NCI-H82 treated with DMSO at 0.1 percent for 48 hours (cell line): ENCODE data around the gene KIF17.

Experiments
- DNase-seq: peaks from one replicate; lab custom pipeline; 2025; ENCODE audit not compliant: unreplicated experiment; lab: John Stamatoyannopoulos, UW

Gene KIF17

GRCh38 chr1:20663365-20663764 is 54.4 kb downstream of the KIF17 start:
- no peak for DNase-seq

GRCh38 chr1:20662110-20662475 is 55.7 kb downstream of the KIF17 start:
- DNase-seq = no peak

DNA sequence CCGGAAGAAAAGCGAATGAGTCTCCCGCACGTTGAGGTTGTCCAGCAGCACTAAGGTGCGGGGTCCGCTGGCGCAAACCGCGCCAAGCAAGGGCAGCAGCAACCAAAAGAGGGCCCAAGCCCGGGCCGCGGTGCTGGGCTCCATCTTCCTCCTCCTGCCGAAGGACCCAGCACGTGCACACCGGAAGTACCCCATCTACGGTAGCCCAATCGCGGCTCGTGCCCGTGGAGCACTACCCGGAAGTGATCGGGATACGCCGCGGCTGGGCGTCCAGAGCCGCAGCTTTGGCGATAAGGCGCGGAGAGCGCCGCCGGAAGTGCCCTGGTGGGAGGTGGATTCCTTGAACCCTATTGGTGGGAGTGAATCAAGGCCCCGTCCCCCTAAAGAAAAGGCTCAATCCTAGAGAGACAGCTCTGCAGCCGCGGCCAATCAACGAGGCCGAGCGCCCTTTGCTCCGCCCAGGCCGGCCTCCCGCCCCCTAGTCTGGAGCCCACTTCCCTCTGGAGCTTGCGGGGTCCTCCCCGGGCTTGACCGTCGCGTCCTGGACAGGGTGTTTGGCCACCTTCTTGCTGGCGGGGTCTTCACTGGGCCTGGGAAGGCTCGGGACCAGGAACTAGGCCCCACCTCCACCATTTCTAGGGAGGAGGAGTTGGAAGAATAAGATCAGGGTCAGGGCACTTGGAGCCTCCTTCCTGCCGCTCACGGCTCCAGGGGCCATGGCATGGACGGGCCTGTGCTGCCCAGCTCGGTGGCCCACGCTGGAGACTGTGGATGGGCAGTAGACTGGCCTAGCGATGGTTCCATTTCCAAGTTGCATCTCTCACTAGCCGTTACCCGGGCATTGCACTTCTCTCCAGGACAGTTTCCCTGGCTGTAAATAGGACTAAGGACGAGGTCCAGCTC is 56.3 kb downstream of the KIF17 start, which contains the start of gene DDOST:
DDOST (minus strand) TSS at position 163 of the 903 bp plus-strand sequence; CDS start at position 144, 19 bp downstream.
- peak; percentile 97 for DNase-seq

- DNase-seq = no peak
These were observed 57.0 kb downstream of the KIF17 start for GRCh38 chr1:20660847-20661206.

DNA sequence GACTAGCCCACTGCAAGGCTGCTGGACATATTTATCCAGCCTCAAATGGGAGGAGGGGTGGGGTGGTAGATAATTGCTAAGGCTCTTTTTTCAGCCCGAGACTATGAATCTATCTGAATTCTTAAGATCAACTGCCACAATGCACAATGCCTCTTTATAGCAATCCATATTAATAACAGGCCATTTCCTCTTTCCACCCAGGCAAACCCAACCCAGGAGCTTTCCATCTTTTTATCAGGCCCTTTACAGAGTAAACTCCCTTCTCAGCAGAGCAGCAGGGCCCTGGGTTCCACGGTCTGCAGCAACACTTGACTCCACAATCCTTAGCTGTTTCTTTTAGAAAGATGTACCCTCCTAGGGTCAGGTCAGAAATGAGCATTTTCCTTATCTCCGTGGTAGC is 57.4 kb downstream of the KIF17 start:
- no peak for DNase-seq

DNA sequence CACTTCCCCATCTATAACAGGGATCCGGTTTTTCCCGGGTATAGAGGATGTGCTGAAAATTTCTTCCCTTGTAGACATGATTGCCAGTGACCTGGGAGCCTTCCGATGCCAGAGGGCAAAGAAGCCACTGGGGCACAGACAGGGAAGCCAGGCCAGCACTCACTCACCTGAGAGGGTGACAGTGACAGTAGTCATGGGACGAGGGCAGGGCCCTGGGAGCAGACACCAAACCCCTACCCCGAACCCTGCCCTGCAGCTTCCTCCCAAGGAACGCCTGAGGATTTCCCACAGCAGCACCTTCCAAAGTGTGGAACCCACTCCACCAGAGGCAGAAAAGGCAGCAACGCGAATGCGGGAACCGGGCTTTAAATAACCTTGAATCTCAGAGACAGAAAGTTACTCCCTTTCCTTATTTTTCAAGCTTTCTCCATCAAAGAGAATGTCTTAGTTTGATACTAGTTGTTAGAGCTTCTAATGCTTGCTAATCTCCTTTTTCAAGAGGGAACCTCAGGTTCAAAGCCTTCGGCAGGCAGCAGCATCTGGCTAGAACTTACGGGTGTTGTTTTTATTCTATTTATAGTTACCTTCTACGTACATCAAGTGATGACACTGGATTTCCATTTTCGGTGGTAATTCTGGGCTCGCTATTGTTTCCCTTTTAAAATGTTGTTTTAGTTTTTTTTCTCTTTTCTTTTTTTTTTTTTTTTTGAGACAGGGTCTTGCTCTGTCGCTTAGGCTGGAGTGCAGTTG is 59.5 kb downstream of the KIF17 start:
- no peak for DNase-seq

DNA sequence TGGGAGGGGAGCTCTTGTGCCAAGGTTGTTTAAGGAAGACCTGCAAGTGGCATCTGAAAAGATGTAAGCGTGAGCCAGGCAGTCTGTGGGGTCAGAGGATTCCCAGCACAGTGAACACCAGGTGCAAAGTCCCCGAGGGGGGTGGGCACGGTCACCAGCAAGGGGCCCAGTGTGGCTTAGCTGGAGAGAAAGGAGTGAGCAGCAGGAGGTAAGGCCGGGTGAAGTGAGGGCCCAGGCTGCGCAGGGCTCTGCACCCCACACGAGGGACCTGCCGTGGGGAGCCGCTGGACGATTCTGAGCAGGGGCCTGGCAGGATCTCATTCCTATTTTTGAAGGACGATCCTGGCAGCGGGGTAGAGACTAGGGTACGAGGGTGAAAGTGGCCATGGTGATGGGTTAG is 60.8 kb downstream of the KIF17 start:
- DNase-seq = no peak

DNA sequence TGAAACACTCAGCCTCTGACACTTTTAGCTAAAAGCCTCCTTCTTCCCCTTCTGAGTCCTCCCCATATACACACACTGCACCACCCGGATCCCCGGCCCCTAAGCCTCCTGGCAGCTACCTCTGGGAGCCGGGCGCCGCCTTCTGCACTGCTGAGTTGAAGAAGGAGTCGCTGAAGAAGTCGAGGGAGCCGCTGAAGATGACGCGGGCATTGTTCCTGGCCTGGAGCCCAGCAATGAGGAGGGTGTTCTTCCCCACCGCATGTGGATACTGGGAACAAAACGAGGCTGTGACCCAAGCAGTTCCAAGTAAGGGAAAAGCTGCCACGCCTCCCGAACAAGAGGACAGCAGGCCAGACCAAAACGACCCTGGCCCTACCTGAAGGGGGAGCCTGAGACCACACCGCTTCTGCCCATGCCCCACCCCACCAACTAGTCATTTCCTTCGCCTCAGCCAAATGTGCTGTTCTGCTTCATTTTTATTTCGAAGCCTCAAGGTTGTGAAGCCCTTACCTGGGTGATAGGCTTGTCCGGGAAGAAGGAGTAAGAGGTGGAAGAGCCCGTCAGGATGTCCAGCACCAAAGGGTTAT is 63.6 kb downstream of the KIF17 start:
- no peak for DNase-seq

DNA sequence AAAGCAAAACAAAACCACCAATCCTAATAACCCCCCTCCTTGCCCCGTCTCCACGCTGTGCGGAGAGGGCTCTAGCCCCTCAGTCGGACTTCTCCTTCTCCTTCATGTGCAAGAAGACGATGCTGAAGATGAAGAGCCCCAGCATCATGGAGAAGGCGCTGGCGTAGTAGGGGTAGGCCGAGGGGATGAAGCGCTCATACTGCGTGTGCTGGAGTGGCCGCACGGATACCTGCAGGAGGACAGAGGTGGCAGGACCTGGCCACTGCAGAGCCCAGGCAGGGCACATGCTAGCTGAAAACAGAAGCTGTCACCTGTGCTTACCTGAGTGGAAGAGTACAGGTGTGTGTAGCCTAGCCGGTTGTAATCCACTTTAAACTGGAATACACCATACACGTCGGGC is 65.5 kb downstream of the KIF17 start:
- no peak for DNase-seq

- no peak for DNase-seq
These were observed 68.9 kb downstream of the KIF17 start for GRCh38 chr1:20648946-20649345.

DNA sequence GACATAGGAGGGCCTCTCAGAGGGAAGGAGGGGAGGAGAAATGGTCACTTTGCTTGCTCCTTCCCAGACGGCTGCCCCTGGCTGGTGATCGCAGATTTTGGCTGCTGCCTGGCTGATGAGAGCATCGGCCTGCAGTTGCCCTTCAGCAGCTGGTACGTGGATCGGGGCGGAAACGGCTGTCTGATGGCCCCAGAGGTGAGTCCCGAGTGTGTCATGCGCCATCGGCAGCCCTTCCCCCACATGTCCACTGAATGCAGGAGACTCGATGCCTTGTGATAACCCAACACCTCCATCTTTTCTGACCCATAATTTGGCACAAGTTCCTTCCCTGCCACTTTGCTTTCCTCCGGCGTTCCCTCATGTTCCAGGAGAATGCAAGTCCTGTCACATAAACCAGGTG is 69.4 kb downstream of the KIF17 start:
- no peak for DNase-seq

- no peak for DNase-seq
These were observed 72.4 kb downstream of the KIF17 start for GRCh38 chr1:20645414-20645813.

- no peak for DNase-seq
These were observed 73.4 kb downstream of the KIF17 start for GRCh38 chr1:20644416-20644815.

DNA sequence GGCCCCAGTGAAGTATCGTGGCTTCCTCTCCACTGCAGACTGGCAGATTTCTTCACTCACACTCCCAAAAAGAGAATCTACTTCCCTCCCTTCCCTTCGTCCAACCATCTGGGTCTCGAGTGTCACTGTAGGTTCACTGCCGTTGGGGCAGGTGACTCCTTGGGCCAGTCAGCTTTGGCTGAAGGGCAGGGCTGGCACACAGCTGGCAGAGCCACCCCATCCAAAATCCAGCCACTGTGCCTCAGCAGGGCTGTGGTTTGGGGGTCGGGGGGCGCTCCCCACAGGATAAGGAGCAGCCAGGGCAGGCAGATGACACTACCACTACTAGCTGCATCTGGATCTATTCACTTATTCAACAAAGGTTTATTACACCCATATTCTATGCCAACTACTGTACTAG is 74.7 kb downstream of the KIF17 start:
- DNase-seq = no peak

- DNase-seq = no peak
These were observed 75.8 kb downstream of the KIF17 start for GRCh38 chr1:20641975-20642374.

GRCh38 chr1:20640183-20640597 is 77.6 kb downstream of the KIF17 start:
- DNase-seq = peak; percentile 35

DNA sequence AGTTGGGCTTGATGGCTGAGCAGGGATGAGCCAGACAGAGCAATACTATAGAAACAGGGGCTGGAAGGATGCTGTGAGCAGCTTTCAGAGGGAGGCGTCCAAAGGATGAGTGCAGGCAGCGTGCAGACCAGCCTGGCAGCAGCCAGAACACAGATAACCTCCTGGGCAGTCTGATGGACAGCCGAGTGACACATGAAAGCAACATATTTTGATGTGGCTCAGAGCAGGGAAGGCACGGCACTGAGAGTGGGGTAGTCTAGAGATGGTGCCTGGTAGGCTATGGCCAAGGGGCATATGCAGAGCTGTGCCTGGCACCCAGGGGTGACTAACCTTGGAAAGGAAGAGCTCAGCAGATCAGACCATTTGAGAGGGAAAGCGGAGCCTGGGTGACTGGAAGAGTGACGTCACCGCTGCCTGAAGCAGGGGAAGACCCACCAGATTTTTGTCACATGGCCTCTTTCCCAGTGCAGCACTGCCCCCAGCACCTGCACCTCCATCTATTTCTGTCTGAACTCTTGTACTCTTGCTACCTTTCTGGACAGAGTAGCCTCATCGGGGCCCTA is 80.9 kb downstream of the KIF17 start:
- no peak for DNase-seq

DNA sequence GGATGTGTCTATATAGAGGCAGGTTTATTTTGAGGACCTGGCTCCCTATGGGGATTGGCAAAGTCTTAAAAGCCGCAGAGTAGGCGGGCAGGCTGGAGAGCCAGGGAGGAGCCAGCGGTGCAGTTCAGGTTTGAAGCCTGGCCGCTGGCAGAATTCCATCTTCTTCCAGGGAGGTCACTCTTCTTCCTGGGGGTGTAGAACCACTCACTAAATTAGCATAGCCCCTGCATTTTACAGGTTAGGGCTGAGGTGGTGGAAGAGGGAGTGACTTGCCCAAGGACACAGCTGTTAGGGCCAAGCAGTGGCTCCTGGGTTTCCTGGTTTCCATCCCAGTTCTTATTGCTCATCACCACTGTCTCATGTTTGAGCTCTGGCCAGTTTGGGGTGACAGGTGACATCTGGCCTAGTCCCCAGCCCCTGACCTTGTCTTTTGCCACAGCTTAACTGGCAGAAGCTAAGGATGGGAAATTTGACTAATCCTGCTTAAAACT is 83.2 kb downstream of the KIF17 start:
- DNase-seq = peak; percentile 49

DNA sequence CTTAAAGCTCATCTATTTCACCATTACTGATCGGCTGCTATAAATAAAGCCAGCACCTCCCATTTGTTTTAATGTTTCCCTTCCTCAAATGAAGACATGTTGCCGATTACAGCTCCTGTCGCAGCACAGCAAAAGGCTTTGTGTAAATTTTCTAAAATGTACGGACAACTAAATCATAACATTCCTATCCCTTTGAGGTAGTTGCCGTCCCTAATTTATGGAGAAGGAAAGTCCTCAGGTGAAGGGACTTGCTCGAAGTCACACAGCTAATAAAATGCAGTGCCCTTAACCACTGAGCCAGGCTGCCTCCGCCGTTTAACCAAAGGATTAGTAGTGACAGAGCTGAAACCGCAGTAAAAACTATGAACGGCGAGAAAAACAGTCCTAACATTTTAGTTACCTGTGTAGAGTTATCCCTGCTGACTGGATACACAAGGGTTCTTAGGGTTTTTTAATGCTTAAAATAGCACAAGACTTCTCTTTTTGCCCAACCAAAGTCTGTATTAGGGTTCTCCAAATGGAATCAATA is 83.7 kb downstream of the KIF17 start:
- DNase-seq = no peak

GRCh38 chr1:20633190-20634064 is 84.4 kb downstream of the KIF17 start, which contains the start of gene PINK1:
PINK1 (plus strand) TSS chr1:20633458; CDS start chr1:20633549, 91 bp downstream.
- DNase-seq = peak; percentile 67
